Hepatocyte (in vitro differentiated cells): ENCODE data around the gene HDAC3. TPM values are rescaled to one million over a fixed set of nuclear protein-coding genes. Genes with fewer than 3 reads are reported as not detected.

Source experiments
- DNase-seq: peaks from one replicate; pipeline ENCODE4 v3.0.0-alpha.2; 2016; ENCODE audit warnings: low spot score
- H2AFZ ChIP-seq: fragments of 200-600 bp; sonication (generic); 2 replicates; pipeline ENCODE4 v1.6.0; 2016; ENCODE audit warnings: antibody characterized with exemption, mild to moderate bottlenecking
- H3K27ac ChIP-seq: fragments of 200-600 bp; sonication (generic); 2 replicates; pipeline ENCODE4 v1.5.1; 2016; ENCODE audit warnings: mild to moderate bottlenecking
- H3K27me3 ChIP-seq: fragments of 200-600 bp; sonication (generic); 2 replicates; pipeline ENCODE4 v1.6.1; 2016
- H3K36me3 ChIP-seq: fragments of 200-600 bp; sonication (generic); replicated peaks from 2 replicates; pipeline ENCODE4 v1.5.1; 2016; ENCODE audit warnings: low read depth; ENCODE audit not compliant: insufficient read depth
- H3K4me1 ChIP-seq: fragments of 200-600 bp; sonication (generic); 2 replicates; pipeline ENCODE4 v1.5.1; 2016; ENCODE audit warnings: mild to moderate bottlenecking, moderate library complexity; ENCODE audit not compliant: insufficient read depth
- H3K4me2 ChIP-seq: fragments of 200-600 bp; sonication (generic); 2 replicates; pipeline ENCODE4 v1.6.0; 2016
- H3K4me3 ChIP-seq: fragments of 200-600 bp; sonication (generic); 2 replicates; pipeline ENCODE4 v1.5.1; 2016; ENCODE audit warnings: mild to moderate bottlenecking
- H3K79me2 ChIP-seq: fragments of 200-600 bp; sonication (generic); 2 replicates; pipeline ENCODE4 v1.6.0; 2017; ENCODE audit warnings: mild to moderate bottlenecking
- H3K9me2 ChIP-seq: fragments of 200-600 bp; sonication (generic); replicated peaks from 2 replicates; pipeline ENCODE4 v1.6.0; 2017; ENCODE audit warnings: mild to moderate bottlenecking; ENCODE audit not compliant: insufficient read depth
- H3K9me3 ChIP-seq: fragments of 200-600 bp; sonication (generic); 2 replicates; pipeline ENCODE4 v1.5.1; 2016; ENCODE audit warnings: low read depth, mild to moderate bottlenecking
- H4K20me1 ChIP-seq: fragments of 200-600 bp; sonication (generic); 2 replicates; pipeline ENCODE4 v1.6.0; 2016; ENCODE audit warnings: mild to moderate bottlenecking; ENCODE audit not compliant: insufficient read depth, poor library complexity, severe bottlenecking
- EZH2 ChIP-seq: fragments of 200-600 bp; sonication (generic); IDR thresholded peaks from 2 replicates; pipeline ENCODE4 v1.6.1; 2016; ENCODE audit warnings: antibody characterized with exemption, mild to moderate bottlenecking, borderline replicate concordance
- EZH2phosphoT487 ChIP-seq: fragments of 200-600 bp; sonication (generic); IDR thresholded peaks from one replicate; pipeline ENCODE4 v1.6.1; 2018; ENCODE audit warnings: antibody characterized with exemption, mild to moderate bottlenecking, low read depth, moderate library complexity; ENCODE audit not compliant: unreplicated experiment, severe bottlenecking
- WGBS: methylation state at CpG from one replicate; pipeline ENCODE4 v1.1.6; 2016; ENCODE audit warnings: low lambda C conversion rate; ENCODE audit errors: missing lambda C conversion rate; 5-methylcytosine and 5-hydroxymethylcytosine counted together
- polyA plus RNA-seq: library from polyadenylated mRNA; unstranded; fragments of >200 nt; fragmentation: Nextera tagmentation; extraction: Ambion mirVana; gene quantifications from 2 replicates; pipeline ENCODE4 v1.2.1, GENCODE V29; 2016
- total RNA-seq: library from RNA; depleted of rRNA; stranded (reverse); fragments of >200 nt; gene quantifications from 2 replicates; pipeline ENCODE4 v1.2.3, GENCODE V29; 2014
- TF ChIP-seq, protein P1 (sequence below): fragments of 200-600 bp; sonication (generic); IDR thresholded peaks from 2 replicates; pipeline ENCODE4 v1.5.1; 2016; ENCODE audit warnings: antibody characterized with exemption, mild to moderate bottlenecking; ENCODE audit not compliant: poor library complexity

The HDAC3 gene
- total and polyA plus RNA-seq, 2 experiments from 2014 or later, result 50.1 to 74.0 TPM

DNA sequence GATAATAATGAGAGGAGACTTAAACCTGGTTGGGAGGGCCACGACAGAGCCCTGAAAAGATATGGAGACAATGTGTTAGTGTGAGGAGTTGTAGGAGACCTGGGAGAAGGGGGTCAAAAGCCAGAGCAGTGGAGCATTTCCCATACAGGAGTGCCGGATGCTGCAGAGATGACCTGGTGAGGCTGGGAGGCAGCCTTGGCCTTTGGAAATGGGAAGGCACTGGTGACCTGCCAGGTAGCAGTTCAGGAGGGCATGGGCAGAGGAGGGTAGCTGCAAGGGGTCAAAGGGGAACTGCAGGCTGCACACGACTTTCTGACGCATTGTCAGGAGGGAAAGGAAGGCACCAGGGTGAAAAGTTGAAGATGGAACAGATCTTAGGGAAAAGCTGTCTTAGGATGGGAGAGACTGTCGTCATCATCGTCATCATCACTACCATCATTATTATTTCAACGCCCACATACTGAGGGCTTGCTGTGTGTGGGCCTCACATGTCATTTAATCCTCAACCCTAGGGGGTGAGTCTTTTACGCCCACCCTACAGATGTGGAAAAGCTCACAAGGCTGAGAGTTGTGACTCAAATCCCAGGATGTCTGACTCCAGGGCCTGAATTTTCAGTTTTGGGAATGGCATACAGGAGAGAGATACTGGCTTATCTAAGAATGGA lies 32.1 kb upstream of the HDAC3 start:
- no peaks in the 10 kb centered on the region for H3K4me1 ChIP-seq
- H3K9me2 ChIP-seq, result no peaks in the 10 kb centered on the region
- H3K4me2 ChIP-seq, result no peak overlapping the region
- 89% methylated on average over 8 of the region's 8 CpGs for WGBS
- no peaks in the 10 kb centered on the region for H3K27me3 ChIP-seq
- H3K27ac ChIP-seq, result no peak overlapping the region
- no peak overlapping the region for H3K4me3 ChIP-seq
- no peaks in the 10 kb centered on the region for H3K79me2 ChIP-seq
- no peaks in the 10 kb centered on the region for H3K36me3 ChIP-seq
- DNase-seq, result no peak
- no peak overlapping the region for H2AFZ ChIP-seq
- H4K20me1 ChIP-seq, result no peaks in the 10 kb centered on the region
- TF ChIP-seq EZH2 (no peak), EZH2phosphoT487 (no peak)
- TF ChIP-seq, protein P1, sequence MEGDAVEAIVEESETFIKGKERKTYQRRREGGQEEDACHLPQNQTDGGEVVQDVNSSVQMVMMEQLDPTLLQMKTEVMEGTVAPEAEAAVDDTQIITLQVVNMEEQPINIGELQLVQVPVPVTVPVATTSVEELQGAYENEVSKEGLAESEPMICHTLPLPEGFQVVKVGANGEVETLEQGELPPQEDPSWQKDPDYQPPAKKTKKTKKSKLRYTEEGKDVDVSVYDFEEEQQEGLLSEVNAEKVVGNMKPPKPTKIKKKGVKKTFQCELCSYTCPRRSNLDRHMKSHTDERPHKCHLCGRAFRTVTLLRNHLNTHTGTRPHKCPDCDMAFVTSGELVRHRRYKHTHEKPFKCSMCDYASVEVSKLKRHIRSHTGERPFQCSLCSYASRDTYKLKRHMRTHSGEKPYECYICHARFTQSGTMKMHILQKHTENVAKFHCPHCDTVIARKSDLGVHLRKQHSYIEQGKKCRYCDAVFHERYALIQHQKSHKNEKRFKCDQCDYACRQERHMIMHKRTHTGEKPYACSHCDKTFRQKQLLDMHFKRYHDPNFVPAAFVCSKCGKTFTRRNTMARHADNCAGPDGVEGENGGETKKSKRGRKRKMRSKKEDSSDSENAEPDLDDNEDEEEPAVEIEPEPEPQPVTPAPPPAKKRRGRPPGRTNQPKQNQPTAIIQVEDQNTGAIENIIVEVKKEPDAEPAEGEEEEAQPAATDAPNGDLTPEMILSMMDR, result no peak
- no peaks in the 10 kb centered on the region for H3K9me3 ChIP-seq

DNA sequence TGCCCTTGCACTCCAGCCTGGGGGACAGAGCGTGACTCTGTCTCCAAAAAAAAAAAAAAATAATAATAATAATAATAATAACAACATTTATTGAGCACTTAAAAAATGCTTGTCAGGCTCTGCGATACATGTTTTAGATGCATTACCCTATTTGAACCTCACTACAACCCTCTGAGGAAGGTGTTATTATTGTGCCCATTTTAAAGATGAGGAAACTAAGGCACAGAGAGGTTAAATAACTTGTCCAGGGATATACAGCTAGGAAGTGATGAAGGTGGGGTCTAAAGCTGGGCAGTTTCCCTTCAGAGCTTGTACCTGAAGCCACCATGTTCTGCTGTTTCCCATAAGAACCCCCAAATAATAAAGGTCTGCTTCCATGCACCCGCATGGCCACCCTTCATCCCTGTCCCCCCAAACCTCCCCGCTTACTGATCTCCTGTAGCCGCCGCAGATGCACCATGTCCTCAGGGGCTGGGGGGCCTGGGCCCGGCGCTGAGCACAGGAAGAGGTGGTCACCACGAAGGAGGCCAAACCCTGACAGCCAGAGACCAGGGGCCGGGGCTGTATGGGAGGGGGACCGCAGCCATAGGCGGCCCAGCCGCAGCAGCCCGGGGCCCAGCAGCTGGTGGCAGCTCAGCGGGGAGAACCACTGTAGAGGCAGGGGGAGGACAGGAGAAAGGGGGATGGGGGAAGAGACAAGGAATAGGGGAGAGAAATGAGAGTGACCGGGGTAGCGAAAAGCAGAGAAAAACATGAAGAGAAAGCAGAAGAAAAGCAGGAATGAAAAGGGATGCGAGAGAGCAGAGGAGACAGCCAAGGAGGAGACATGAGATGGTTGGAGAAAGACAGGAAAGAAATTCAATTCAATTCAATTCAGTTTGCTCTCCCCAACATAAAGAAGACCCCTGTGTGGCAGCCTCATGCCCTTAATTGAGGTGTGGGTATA lies 29.6 kb upstream of the HDAC3 start:
- 95% methylated on average over 17 of the region's 18 CpGs for WGBS
- Histone ChIP-seq H3K36me3 (no peaks in the 10 kb centered on the region), H3K9me3 (no peaks in the 10 kb centered on the region), H4K20me1 (no peaks in the 10 kb centered on the region), H3K4me1 (no peaks in the 10 kb centered on the region), H2AFZ (no peak overlapping the region), H3K27me3 (no peaks in the 10 kb centered on the region), H3K27ac (no peak overlapping the region), H3K4me3 (no peak overlapping the region), H3K79me2 (no peaks in the 10 kb centered on the region), H3K9me2 (no peaks in the 10 kb centered on the region), H3K4me2 (no peak overlapping the region)
- no peak for DNase-seq
- no peak for TF ChIP-seq EZH2phosphoT487
- no peak for TF ChIP-seq EZH2

DNA sequence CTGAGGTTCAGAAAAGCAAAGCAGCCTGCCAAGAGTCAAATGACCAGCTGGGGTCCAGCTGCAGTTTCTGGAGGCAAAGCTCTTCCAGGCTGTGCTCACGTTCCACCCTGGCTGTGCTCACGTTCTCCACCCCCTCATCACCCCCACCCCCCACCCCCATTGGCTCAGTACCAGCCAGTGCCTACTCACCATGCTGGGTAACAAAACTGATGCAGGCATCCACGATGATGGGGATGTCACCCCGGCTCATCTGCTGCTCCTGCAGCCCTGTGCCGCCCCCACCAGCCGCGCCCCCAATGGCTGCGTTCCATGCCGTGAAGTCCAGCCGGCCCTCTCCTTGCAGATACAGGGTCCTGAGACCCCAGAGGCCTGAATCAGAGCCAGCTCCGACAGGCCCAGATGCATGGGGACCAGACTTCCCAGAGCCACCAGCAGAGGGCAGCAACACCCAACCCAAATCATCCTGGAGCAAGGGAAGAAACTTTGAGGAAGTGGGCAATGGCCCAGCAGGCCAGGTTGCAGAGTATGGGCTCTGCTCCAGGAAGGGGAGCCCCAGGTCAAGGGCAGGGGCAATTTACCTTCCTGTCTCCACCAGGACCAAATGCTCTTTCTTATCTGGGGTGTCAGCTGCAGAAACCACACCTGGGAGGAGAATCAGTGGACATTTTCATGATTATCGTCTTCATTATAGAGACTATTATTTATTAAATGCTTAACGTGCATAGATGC lies 28.2 kb upstream of the HDAC3 start:
- no peaks in the 10 kb centered on the region for H3K9me2 ChIP-seq
- H3K4me2 ChIP-seq, result no peak overlapping the region
- DNase-seq, result peak; percentile 80
- no peaks in the 10 kb centered on the region for H3K79me2 ChIP-seq
- H3K36me3 ChIP-seq, result no peaks in the 10 kb centered on the region
- no peak overlapping the region for H3K27ac ChIP-seq
- H3K27me3 ChIP-seq, result no peaks in the 10 kb centered on the region
- no peaks in the 10 kb centered on the region for H3K9me3 ChIP-seq
- no peak overlapping the region for H3K4me3 ChIP-seq
- 47% methylated on average over 12 of the region's 13 CpGs for WGBS
- H4K20me1 ChIP-seq, result no peaks in the 10 kb centered on the region
- H2AFZ ChIP-seq, result no peak overlapping the region
- no peaks in the 10 kb centered on the region for H3K4me1 ChIP-seq
- no peak for TF ChIP-seq EZH2phosphoT487
- TF ChIP-seq, protein P1, result peak; percentile 83

DNA sequence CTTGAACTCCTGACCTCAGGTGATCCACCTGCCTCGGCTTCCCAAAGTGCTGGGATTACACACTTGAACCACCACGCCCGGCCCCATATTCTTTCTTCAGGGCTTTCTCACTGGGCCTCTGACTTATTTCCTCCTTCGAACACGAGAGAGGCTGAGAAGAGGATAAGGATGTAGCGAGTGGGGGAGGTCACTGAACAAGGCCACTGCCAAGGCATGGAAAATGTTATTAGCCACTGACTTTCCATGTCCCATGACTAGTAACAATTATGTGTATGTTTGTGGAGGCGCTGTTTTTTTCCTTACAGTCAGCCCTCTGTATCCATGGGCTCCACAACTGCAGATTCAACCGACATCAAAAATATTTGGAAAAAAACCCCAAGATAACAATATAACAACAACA lies 26.9 kb upstream of the HDAC3 start:
- Histone ChIP-seq H3K4me3 (no peak overlapping the region), H2AFZ (no peak overlapping the region), H3K4me1 (no peaks in the 10 kb centered on the region), H3K79me2 (no peaks in the 10 kb centered on the region), H3K27ac (no peak overlapping the region), H3K36me3 (no peaks in the 10 kb centered on the region), H3K27me3 (no peaks in the 10 kb centered on the region), H3K9me3 (no peaks in the 10 kb centered on the region), H4K20me1 (no peaks in the 10 kb centered on the region), H3K9me2 (no peaks in the 10 kb centered on the region), H3K4me2 (no peak overlapping the region)
- DNase-seq, result no peak
- 93% methylated on average over 8 of the region's 8 CpGs for WGBS
- TF ChIP-seq, protein P1, result no peak
- TF ChIP-seq EZH2phosphoT487 (no peak), EZH2 (no peak)
